Measurements from ENCODE around the gene TMEM185A. TPM values are rescaled to one million over a fixed set of nuclear protein-coding genes. Genes with fewer than 3 reads are reported as not detected.

The TMEM185A gene
- 10.2 and 11.0 TPM in 2 replicates for total RNA-seq

DNA sequence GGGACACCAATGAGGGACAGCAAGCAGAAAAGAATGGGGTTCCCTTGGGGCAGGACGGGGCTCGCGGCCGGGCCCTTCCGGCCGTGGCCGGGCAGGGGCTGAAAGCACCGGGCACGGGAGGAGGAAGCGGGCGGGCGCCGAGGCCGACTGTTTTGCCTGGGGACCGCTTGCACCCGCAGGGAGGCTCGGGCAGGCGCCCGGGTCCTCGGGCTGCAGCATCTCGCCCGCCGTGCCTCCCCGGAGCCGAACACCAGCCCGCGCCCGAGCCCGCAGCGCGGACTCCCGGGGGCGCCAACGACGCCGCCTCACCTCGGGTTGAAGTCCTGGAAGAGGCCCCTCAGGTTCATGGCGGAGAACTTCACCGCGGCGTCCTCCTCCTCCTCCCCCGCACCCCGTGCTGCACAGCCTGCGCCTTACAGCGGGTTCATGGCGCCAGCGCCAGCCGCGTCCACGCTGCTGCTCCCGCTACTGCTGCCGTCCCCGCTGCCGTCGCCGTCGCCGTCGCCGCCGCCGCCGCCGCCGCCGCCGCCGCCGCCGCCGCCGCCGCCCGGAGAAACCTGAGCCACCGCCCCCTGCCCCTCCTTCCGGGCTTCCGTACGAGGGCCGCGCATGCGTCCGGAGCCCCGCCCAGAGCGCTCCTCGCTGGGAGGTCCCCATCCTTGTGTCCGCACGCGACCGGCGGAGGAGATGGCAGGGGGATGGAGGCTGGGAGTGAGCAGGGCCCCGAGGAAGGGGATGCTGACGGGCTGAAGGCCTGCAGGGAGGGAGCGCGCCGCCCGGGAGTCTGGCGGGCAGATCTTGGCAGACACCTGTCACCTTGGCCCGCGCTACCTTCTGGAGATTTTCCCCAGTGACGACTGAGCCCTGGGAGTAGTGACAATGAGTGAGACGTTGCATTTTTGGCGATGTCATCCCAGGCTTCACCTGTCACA, at the start of gene TMEM185A:
Gene TMEM185A, minus strand, starts transcription at position 559 of the 932 bp plus-strand sequence. Its CDS starts 212 bp downstream, at position 347.

DNA sequence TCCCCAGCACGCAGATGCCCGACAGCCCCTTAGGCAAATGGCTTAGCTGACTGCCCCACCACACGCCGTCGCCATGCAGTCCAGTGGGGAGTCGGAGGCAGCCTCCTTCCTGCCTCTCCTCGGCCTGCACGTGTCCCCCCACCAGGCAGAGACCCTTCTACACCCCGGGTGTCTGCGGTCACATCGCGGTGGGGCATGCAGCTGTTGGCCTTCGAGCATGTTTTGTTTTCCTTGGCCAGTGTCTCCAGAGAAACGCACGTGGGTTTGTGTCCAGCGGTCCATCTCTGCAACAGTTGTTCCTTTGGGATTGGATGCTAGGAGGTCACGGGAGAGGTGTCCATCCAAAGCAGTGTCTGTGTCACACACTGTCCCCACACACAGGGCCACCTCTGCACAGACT, 36.4 kb downstream of the TMEM185A start, which contains the start of gene HSFX2:
Gene HSFX2, minus strand, starts transcription at position 101 of the 400 bp plus-strand sequence. CDS start 614 bp downstream, outside the sequence.

GRCh38 chrX:149587359-149587758, 44.2 kb downstream of the TMEM185A start, which contains the start of gene MAGEA9B:
TSS of gene MAGEA9B (minus strand) at chrX:149587459. CDS start at chrX:149583179, 4,280 bp downstream.

DNA sequence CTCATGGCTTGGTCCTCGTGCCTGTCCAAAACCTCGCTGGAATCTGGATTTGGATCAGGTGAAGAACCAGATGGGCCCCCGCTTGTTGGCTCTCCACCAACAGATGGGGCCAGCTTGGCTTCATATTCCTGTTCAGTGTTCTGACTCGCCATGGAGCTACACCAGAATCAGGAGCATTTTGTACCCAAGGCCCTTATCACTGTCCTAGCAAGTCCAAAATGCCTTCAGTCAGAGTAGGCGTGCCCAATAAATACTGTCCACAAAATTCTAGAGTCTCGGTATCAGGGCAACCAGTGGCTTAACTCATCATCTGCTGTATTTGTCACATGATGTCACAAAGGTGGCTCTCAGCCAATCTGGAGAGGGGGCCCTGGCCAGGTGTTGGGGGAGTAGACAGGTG, 81.9 kb downstream of the TMEM185A start, which contains the start of gene HSFX3:
Gene HSFX3, minus strand, starts transcription at position 224 of the 400 bp plus-strand sequence. Its CDS starts 72 bp downstream, at position 152.

Other genes starting within 250 kb of the TMEM185A start
- gene IDS, start 126.5 kb downstream of the TMEM185A start, total RNA-seq, result 15.7 and 38.6 TPM in 2 replicates
- 15.7 and 20.5 TPM in 2 replicates for gene EOLA1, start 90.8 kb downstream of the TMEM185A start, total RNA-seq
- gene HSFX3, start 81.9 kb downstream of the TMEM185A start, total RNA-seq, result not detected in 2 replicates
- not detected in 2 replicates for gene MAGEA9B, start 44.3 kb downstream of the TMEM185A start, total RNA-seq
- gene HSFX2, start 36.5 kb downstream of the TMEM185A start, total RNA-seq, result not detected in 2 replicates
- gene MAGEA11, start 80.3 kb upstream of the TMEM185A start, total RNA-seq, result not detected in 2 replicates
- gene HSFX1, start 142.3 kb upstream of the TMEM185A start, total RNA-seq, result 0.39 and 0.43 TPM in 2 replicates
- not detected in 2 replicates for gene MAGEA9, start 150.1 kb upstream of the TMEM185A start, total RNA-seq
- not detected in 2 replicates for gene MAGEA8, start 249.4 kb upstream of the TMEM185A start, total RNA-seq